ENCODE results near the gene PLAC1.

Gene PLAC1

GRCh38 chrX:134625315-134625718 lies 33.0 kb downstream of the PLAC1 start:
- no peak for DNase-seq

DNA sequence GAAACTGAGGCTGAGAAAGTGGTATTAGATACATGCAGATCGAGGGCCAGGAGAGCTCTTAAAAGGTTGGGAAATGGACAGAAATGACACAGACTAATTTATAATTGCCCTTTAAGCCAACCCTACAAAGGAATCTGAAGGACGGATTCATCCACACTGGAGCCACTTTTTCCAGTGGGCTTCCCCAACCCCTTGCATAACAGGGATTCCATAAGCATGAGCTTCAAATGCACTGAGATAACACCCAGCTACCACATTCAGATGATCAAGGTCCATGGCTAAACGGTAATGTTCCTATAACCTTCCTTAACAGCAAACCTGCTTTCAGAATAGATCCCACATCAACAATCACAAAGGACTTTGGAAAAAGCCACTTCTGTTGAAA lies 34.2 kb downstream of the PLAC1 start:
- no peak for DNase-seq

- DNase-seq = no peak
Measured at GRCh38 chrX:134623293-134624045, 34.8 kb downstream of the PLAC1 start.

DNA sequence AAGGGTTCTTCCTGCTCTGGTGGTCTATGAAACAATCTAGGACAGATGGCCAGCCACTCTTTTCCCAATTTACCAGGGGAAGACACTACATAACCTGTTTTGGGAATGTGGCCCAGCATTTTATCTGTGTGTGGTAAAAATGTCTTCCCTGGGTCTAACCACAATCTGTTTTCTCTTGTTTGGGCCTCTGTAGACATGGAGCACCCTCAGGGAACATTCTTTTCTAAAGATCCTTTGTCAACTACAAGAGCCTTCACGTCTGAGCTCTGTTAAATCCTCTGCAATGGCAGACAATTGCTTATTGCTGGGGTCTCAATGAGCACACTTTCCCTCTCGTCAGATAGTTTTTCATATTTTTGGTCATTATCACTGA lies 35.5 kb downstream of the PLAC1 start:
- no peak for DNase-seq

GRCh38 chrX:134622056-134622812 lies 36.0 kb downstream of the PLAC1 start:
- DNase-seq = no peak

DNA sequence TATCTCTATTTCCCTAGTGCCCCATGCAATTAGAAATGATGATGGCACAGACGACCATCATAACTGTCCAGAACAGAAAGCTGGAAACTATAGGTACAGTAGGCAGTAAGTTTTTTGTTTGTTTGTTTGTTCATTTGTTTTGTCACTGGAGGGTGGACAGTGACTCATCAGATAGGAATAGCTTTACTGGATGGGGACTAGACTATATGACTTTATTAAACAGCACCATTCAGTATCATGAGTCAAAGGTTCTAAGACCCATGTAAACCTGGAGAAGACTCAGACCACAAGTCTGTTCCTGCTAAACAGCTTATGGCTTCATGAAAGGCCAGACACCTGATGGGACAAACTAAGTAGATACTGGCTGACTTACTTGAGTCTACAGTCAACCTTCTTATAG lies 38.4 kb downstream of the PLAC1 start:
- DNase-seq = no peak

- DNase-seq = no peak
Measured at GRCh38 chrX:134613396-134613795, 44.9 kb downstream of the PLAC1 start.

- DNase-seq = no peak
Measured at GRCh38 chrX:134608153-134608552, 50.1 kb downstream of the PLAC1 start.

- no peak for DNase-seq
Measured at GRCh38 chrX:134607523-134607922, 50.7 kb downstream of the PLAC1 start.

DNA sequence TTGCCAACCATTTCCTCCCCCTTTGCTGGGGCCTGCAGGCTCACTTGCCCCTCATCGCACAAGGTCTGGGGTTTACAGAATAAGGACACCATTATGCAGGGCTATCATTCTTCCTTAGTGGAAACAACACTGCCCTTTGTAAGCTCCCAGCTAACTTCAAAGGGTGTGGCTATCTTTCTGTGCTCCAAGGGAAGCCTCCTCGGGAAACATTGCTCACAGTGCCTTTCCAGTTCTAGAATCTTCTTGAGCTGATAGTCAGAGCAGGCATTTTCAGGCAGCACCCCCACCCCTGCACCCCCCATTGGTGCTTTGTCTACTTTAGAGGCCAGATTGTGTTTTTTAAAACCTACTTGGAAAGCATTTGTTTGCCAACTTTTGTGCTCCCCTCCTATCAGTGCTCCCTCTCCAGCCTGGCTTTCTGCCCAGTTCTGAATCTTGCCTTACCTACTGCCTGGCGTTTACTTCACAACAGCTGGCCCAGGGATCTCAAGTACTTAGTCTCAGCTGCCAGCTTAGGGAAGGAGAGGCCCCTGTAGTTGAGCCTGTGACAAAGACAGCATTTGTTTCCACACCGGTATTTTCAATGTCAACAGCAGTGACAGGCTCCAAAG lies 53.5 kb downstream of the PLAC1 start:
- DNase-seq = no peak

- DNase-seq = no peak
Measured at GRCh38 chrX:134603806-134604700, 54.2 kb downstream of the PLAC1 start.

DNA sequence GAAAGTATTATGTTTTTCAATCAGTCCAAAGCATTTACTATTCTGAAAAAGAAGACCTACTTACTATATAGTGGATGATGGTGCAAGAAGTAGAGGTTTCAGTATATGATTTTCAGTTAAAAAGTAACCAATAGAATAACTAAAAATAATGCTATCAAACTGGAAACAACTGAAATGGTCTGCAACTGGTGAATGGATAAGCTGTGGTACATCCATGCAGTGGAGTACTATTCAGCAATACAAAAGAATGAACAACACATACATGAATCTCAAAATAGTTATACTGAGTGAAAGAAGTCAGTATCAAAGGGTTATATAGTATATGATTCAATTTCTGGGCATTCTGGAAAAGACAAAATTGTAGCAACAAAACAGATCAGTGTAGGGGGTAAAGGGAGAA lies 55.9 kb downstream of the PLAC1 start:
- DNase-seq = no peak

DNA sequence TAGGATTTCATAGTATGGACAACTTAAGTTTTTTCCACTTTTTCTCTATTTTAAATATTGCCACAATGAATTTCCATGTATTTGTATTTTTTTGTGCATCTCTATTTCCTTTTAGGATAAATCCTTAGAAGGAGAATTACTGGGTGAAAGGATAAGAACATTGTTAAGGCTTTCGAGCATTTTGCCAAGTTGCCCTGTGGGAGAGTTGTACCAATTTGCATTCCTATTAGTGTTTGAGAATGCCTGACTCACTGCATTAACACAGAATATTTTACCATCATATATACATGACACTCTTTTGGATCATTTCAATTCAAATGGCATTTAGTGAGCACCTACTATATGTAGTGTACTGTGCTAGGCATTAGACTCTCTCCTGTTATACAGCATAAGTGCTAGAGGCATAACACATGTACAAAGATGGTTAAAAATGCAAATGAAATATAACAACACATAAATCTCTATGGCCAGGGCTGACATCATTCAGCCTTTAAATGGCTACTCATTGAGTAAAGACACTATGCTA lies 57.0 kb downstream of the PLAC1 start:
- no peak for DNase-seq

DNA sequence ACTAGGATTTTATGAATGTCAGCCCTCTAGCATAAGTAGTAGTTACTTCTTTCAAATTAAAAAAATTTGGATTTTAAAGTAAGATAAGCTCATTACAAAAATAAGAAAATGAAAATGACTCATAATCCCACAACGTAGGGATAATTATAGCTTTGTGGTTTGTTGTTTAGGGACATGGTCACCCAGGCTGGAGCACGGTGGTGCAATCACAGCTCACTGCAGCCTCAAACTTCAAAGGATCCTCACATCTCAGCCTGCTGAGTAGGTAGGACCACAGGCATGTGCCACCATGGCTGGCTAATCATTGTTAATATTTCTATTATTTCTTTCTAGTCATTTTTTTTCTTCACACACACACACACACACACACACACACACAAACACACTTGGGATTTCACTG lies 57.6 kb downstream of the PLAC1 start:
- DNase-seq = no peak

- DNase-seq = no peak
Measured at GRCh38 chrX:134599184-134599914, 58.9 kb downstream of the PLAC1 start.

GRCh38 chrX:134592303-134592702 lies 66.0 kb downstream of the PLAC1 start:
- no peak for DNase-seq

- no peak for DNase-seq
Measured at GRCh38 chrX:134591502-134591901, 66.8 kb downstream of the PLAC1 start.

GRCh38 chrX:134588806-134589205 lies 69.5 kb downstream of the PLAC1 start:
- no peak for DNase-seq

GRCh38 chrX:134580907-134581306 lies 77.4 kb downstream of the PLAC1 start:
- DNase-seq = no peak

- no peak for DNase-seq
Measured at GRCh38 chrX:134573683-134574035, 84.6 kb downstream of the PLAC1 start.

DNA sequence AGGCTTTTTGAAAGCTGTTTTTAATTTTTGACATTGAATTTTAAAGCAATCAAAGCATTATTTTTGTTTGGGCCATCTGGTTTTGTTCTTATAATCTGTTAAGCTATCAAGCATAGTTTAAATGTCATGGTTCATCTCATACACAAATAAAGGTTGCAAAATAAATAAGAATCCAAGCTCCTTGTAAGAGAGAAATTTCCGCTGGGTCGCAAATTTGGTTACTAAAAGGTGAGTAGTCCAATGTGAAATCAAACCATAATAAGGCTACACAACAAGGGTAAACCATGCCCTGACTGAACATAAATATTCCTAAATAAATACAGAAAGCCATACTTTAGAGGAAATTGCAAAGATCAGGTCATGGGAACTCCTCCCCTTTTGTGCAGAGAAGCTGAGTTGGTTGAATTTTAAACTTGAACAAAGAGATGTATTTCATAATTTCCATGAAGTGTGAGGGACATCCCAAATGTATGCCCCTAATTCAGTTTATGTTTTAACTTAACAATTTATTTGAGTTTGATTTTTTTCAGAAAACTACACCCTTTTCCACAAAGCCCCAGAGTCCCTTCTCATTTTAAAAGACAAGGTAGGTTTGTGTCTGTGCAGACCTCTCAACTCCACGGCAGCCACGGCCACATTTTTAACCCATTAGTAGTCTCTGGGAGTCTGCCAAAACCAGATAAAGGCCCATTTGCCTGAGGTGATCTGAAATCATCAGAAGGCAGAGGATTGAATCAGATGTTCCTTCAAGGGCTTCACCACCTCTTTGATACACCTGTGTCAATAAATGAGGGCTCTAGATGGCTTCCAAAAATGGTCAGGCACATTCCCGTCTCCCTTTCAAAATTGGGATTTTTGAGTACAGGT lies 85.2 kb downstream of the PLAC1 start:
- DNase-seq = no peak
